GM12878 (cell line): ENCODE measurements around the gene SOX30. TPM values are rescaled to one million over a fixed set of nuclear protein-coding genes. Genes with fewer than 3 reads are reported as not detected.
A peak's percentile ranks its signal among the peaks of the same experiment; 100 is the strongest.

Experiments
- ASH2L ChIP-seq: fragments of 300-600, 200-600 bp; sonication (generic); IDR thresholded peaks from 2 replicates; pipeline ENCODE4 v1.6.1; 2017; ENCODE audit warnings: low read depth, mild to moderate bottlenecking, borderline replicate concordance
- ATF2 ChIP-seq: IDR thresholded peaks from 2 replicates; pipeline ENCODE4 v1.6.1; 2012; ENCODE audit warnings: low read length, inconsistent platforms
- BCL3 ChIP-seq: IDR thresholded peaks from 2 replicates; pipeline ENCODE4 v1.6.1; 2011; ENCODE audit warnings: borderline replicate concordance, low read depth, mild to moderate bottlenecking, moderate library complexity, low read length; ENCODE audit not compliant: insufficient read depth, poor library complexity, severe bottlenecking
- E4F1 ChIP-seq: fragments of 450-650 bp; IDR thresholded peaks from 2 replicates; pipeline ENCODE4 v1.6.1; 2018; ENCODE audit warnings: borderline replicate concordance, mild to moderate bottlenecking; ENCODE audit not compliant: partially characterized antibody
- EED ChIP-seq: sonication (generic); IDR thresholded peaks from 2 replicates; pipeline ENCODE4 v1.6.1; 2016; ENCODE audit warnings: antibody characterized with exemption, low read depth
- HCFC1 ChIP-seq: fragments of 150-350 bp; IDR thresholded peaks from 2 replicates; pipeline ENCODE4 v1.6.1; 2014; ENCODE audit warnings: low read length
- HDAC2 ChIP-seq: fragments of 200-600 bp; sonication (generic); IDR thresholded peaks from 2 replicates; pipeline ENCODE4 v1.6.1; 2017
- HSF1 ChIP-seq: fragments of 150-350 bp; IDR thresholded peaks from 2 replicates; pipeline ENCODE4 v1.6.1; 2014; ENCODE audit warnings: mild to moderate bottlenecking, low read depth, low read length
- IKZF1 ChIP-seq: fragments of 450-650 bp; conservative IDR thresholded peaks from 2 replicates; pipeline ENCODE4 v1.6.1; 2017; ENCODE audit warnings: antibody characterized with exemption, mild to moderate bottlenecking
- PAX5 ChIP-seq: IDR thresholded peaks from 2 replicates; pipeline ENCODE4 v1.6.1; 2011; ENCODE audit warnings: low read depth, low read length, borderline replicate concordance
- PBX3 ChIP-seq: IDR thresholded peaks from 2 replicates; pipeline ENCODE4 v1.6.1; 2011; ENCODE audit warnings: mild to moderate bottlenecking, low read depth, low read length, moderate library complexity; ENCODE audit not compliant: insufficient replicate concordance
- POLR2AphosphoS5 ChIP-seq: IDR thresholded peaks from 2 replicates; pipeline ENCODE4 v1.6.1; 2011; ENCODE audit warnings: mild to moderate bottlenecking, low read length, inconsistent platforms
- RB1 ChIP-seq: fragments of 450-650 bp; formaldehyde crosslinking; IDR thresholded peaks from 2 replicates; pipeline ENCODE4 v1.6.1; 2017; ENCODE audit warnings: mild to moderate bottlenecking, borderline replicate concordance
- RFX5 ChIP-seq: IDR thresholded peaks from 2 replicates; pipeline ENCODE4 v1.6.1; 2011; ENCODE audit warnings: low read depth, low read length, improper control_type of control experiment
- SPI1 ChIP-seq: IDR thresholded peaks from 2 replicates; pipeline ENCODE4 v1.6.1; 2011; ENCODE audit warnings: low read depth, mild to moderate bottlenecking, low read length, moderate library complexity, borderline replicate concordance; ENCODE audit not compliant: insufficient read depth
- SREBF2 ChIP-seq: IDR thresholded peaks from 2 replicates; pipeline ENCODE4 v1.6.1; 2012; ENCODE audit warnings: mild to moderate bottlenecking, low read length
- SRF ChIP-seq, 2 experiments: IDR thresholded peaks; 2 replicates each; pipeline ENCODE4 v1.6.1; 2011; ENCODE audit warnings: low read depth in 2 of 2, low read length in 2 of 2, mild to moderate bottlenecking in 1 of 2, moderate library complexity in 1 of 2
- SUPT20H ChIP-seq: IDR thresholded peaks from 2 replicates; pipeline ENCODE4 v1.6.1; 2011; ENCODE audit warnings: low read depth, mild to moderate bottlenecking, low read length, moderate library complexity, borderline replicate concordance; ENCODE audit not compliant: control insufficient read depth
- TCF7 ChIP-seq: IDR thresholded peaks from 2 replicates; pipeline ENCODE4 v1.6.1; 2014; ENCODE audit warnings: antibody characterized with exemption, borderline replicate concordance
- USF2 ChIP-seq: IDR thresholded peaks from 2 replicates; pipeline ENCODE4 v1.6.1; 2011; ENCODE audit warnings: low read depth, low read length, improper control_type of control experiment, borderline replicate concordance
- YY1 ChIP-seq: IDR thresholded peaks from 2 replicates; pipeline ENCODE4 v1.6.1; 2011; ENCODE audit warnings: low read depth, mild to moderate bottlenecking, low read length
- polyA plus RNA-seq, 11 experiments: library from polyadenylated mRNA; depleted of rRNA in 4 of 11; unstranded in 6 of 11; stranded (reverse) in 5 of 11; fragments of >200 nt; fragmentation: Nextera tagmentation in 4 of 11; fragmentation: Illumina TruSeq in 1 of 11; extraction: Ambion mirVana in 4 of 11; extraction: Trizol in 1 of 11; gene quantifications; 1 replicate in 1 of 11; 2 replicates in 10 of 11; pipeline versions ENCODE4 v1.2.1 to v1.2.3, GENCODE V29; 2011 to 2016; ENCODE audit warnings: inconsistent platforms in 2 of 11, missing spikeins in 2 of 11, low read depth in 1 of 11
- total RNA-seq, 4 experiments: library from RNA; depleted of rRNA in 3 of 4; stranded (reverse); fragments of >200 nt in 3 of 4; fragmentation: Illumina TruSeq in 1 of 4; extraction: Trizol in 1 of 4; gene quantifications; 2 replicates each; pipeline versions ENCODE4 v1.2.1 to v1.2.3, GENCODE V29; 2013 to 2021

The SOX30 gene
- total and polyA plus RNA-seq, 10 of the 15 experiments (the other 5 are each of a cell fraction or from before 2014, with no cell fraction given), result 0.06 to 0.32 (median 0.10) TPM; not detected in 2

GRCh38 chr5:157607371-157608161 is 44.7 kb downstream of the SOX30 start (continued):
- TF ChIP-seq PBX3, result no peak
- no peak for TF ChIP-seq RB1
- peak in 1 of 2 experiments; percentile 78; a peak in 2 of 4 replicates for TF ChIP-seq SRF (IDR thresholded peaks at IDR 0.05; ENCODE audit: low read depth in 2 of 2, low read length in 2 of 2)
- 0 out of 2 replicates have a peak, but pooled peaks have one; percentile 19 for TF ChIP-seq YY1
- no peak for TF ChIP-seq POLR2AphosphoS5
- TF ChIP-seq ATF2, result peak; percentile 46
- no peak for TF ChIP-seq BCL3
- no peak for TF ChIP-seq ASH2L
- peak; percentile 83 for TF ChIP-seq EED
- TF ChIP-seq HDAC2, result no peak
- no peak for TF ChIP-seq RFX5
- no peak for TF ChIP-seq SREBF2
- TF ChIP-seq PAX5, result no peak
- no peak for TF ChIP-seq E4F1
- no peak for TF ChIP-seq TCF7
- TF ChIP-seq SPI1, result no peak
- no peak for TF ChIP-seq HCFC1
- no peak for TF ChIP-seq HSF1
- TF ChIP-seq SUPT20H, result no peak
- TF ChIP-seq IKZF1, result peak; percentile 60
- TF ChIP-seq USF2, result no peak
